Heart left ventricle (tissue), 16 donors: ENCODE data around the gene CACNA1S. TPM values are rescaled to one million over a fixed set of nuclear protein-coding genes. Genes with fewer than 3 reads are reported as not detected.

ENCODE experiments used
- ATAC-seq, 4 donors: fragments of 200-7000 bp; cut with Tn5 transposase; one replicate each; pipeline ENCODE4 v1.9.1; 2020 to 2022; ENCODE audit warnings: moderate library complexity in 4 of 4, mild to moderate bottlenecking in 3 of 4, moderate number of reproducible peaks in 1 of 4
- DNase-seq, 5 donors: peaks; one replicate each; pipeline ENCODE4 v3.0.0-alpha.2; 2020
- H3K27ac ChIP-seq, 12 donors: fragments of 200-600 bp; sonication (generic) in 4 of 12; one replicate each; pipeline versions ENCODE4 v1.5.0 to v1.8.0; 2016 to 2022; ENCODE audit warnings: mild to moderate bottlenecking in 2 of 12
- H3K27me3 ChIP-seq, 9 donors: fragments of 200-600 bp; sonication (generic) in 2 of 9; one replicate each; pipeline versions ENCODE4 v1.5.1 to v1.8.0; 2016 to 2022; ENCODE audit warnings: mild to moderate bottlenecking in 3 of 9
- H3K36me3 ChIP-seq, 9 donors: fragments of 200-600 bp; sonication (generic) in 2 of 9; one replicate each; pipeline versions ENCODE4 v1.5.0 to v1.8.0; 2018 to 2022; ENCODE audit warnings: mild to moderate bottlenecking in 2 of 9
- H3K4me1 ChIP-seq, 12 donors: fragments of 200-600 bp; sonication (generic) in 4 of 12; one replicate each; pipeline versions ENCODE4 v1.5.0 to v1.8.0; 2016 to 2022; ENCODE audit warnings: mild to moderate bottlenecking in 3 of 12
- H3K4me3 ChIP-seq, 12 donors: fragments of 200-600 bp; sonication (generic) in 4 of 12; one replicate each; pipeline versions ENCODE4 v1.5.0 to v1.8.0; 2017 to 2022; ENCODE audit warnings: mild to moderate bottlenecking in 9 of 12, moderate library complexity in 4 of 12
- H3K9me3 ChIP-seq, 12 donors: fragments of 200-600 bp; sonication (generic) in 4 of 12; one replicate each; pipeline versions ENCODE4 v1.5.0 to v1.8.0; 2016 to 2022; ENCODE audit warnings: mild to moderate bottlenecking in 1 of 12
- CTCF ChIP-seq, 12 donors: fragments of 200-600 bp; sonication (generic) in 4 of 12; IDR thresholded peaks; one replicate each; pipeline versions ENCODE4 v1.5.0 to v1.8.0; 2018 to 2022; ENCODE audit warnings: antibody characterized with exemption in 12 of 12, mild to moderate bottlenecking in 5 of 12
- POLR2A ChIP-seq, 2 donors: fragments of 450-650 bp; IDR thresholded peaks; one replicate each; pipeline ENCODE4 v1.6.1; 2017; ENCODE audit warnings: antibody characterized with exemption in 2 of 2, mild to moderate bottlenecking in 2 of 2, moderate library complexity in 2 of 2
- WGBS, 4 donors: extraction: QIAGEN DNeasy Blood & Tissue Kit in 2 of 4; methylation state at CpG; one replicate each; pipeline versions ENCODE4 v1.1.5 to v1.1.7; 2013 to 2018; 5-methylcytosine and 5-hydroxymethylcytosine counted together
- intact Hi-C, 10 donors: fragments of 100-400 bp; cut with DNase I; formaldehyde crosslinking; loops; one replicate each; pipeline versions ENCODE4 v1.11.1 to v1.14.2; 2022
- polyA plus RNA-seq, 2 donors: library from polyadenylated mRNA; stranded (reverse); fragments of 200-250 nt; gene quantifications; one replicate each; pipeline ENCODE4 v1.2.3, GENCODE V29; 2013
- total RNA-seq, 9 donors: library from RNA; depleted of rRNA in 2 of 9; stranded (reverse); fragments of >200 nt in 2 of 9; fragmentation: NEBNext Ultra II Directional in 3 of 9; extraction: Animal tissue kit (Norgen Biotek cat#: 25700) in 3 of 9; gene quantifications; one replicate each; pipeline versions ENCODE4 v1.1.0 to v1.2.4, GENCODE V29; 2016 to 2023
- donor health status: ischemic (EF 13 %, LVEDD 7.1; RV severe dilation, severe dysfunction).
- donor health status: healthy with polysubstance abuse.
- donor health status: DM: no; HTN: yes; CAD: no.
- donor health status: DM: no; HTN: no; CAD: no.
- donor health status: ischemic (EF 25% LVEDD 6.9; RV normal size, moderate dysfunction).
- donor health status: ischemic (EF 25% LVEDD 5.7; RV mildly dilated, moderate dysfunction).
- donor health status: healthy.
- donor health status: DM: yes; HTN: yes; CAD: no.
- donor health status: ischemic (EF 35%, LVEDD 5.7; RV mildly dilated, moderate dysfunction).
- donor health status: nonischemic (EF 11% LVEDD 7.7; RV severe dilation, severe dysfunction).
- donor health status: DM: yes; HTN: yes; CAD: no.
- donor health status: PGD.
- donor health status: ischemic (EF 29% LVEDD 5.4; RV normal size, mild dysfunction).
- donor health status: nonischemic (EF 23%, LVEDD 6.1; RV moderate dilation, normal function).

The CACNA1S gene
- total and polyA plus RNA-seq, 11 donors = not detected

- 58 to 61% (median 59%) methylated on average over 3 of the region's 3 CpGs for WGBS, 4 donors
These were observed 100.6 kb downstream of the CACNA1S start for GRCh38 chr1:201011616-201012015.

GRCh38 chr1:201009962-201010645 is 102.1 kb downstream of the CACNA1S start:
- no peak for DNase-seq
- WGBS, 4 donors = 82 to 90% (median 86%) methylated on average over 8 to 11 of the region's 11 CpGs
- TF ChIP-seq CTCF (IDR thresholded peaks at IDR 0.05) (no peak), POLR2A (IDR thresholded peaks at IDR 0.05) (no peak)

More at GRCh38 chr1:201011616-201012015, 100.6 kb downstream of the CACNA1S start:
- DNase-seq = no peak
- H3K27me3 ChIP-seq = peaks cover 0 to 23% (median 0%) of the 10 kb centered on the region in 9 donors
- no peaks in the 10 kb centered on the region for H3K36me3 ChIP-seq
- TF ChIP-seq POLR2A (IDR thresholded peaks at IDR 0.05) (no peak), CTCF (IDR thresholded peaks at IDR 0.05) (no peak)
- no peak overlapping the region for H3K27ac ChIP-seq
- peaks cover 0 to 40% (median 20%) of the 10 kb centered on the region in 12 donors for H3K4me1 ChIP-seq
- H3K4me3 ChIP-seq = no peak overlapping the region
- intact Hi-C loops = no loop called here
- no peak for ATAC-seq
- no peaks in the 10 kb centered on the region for H3K9me3 ChIP-seq

GRCh38 chr1:201008666-201009360 is 103.4 kb downstream of the CACNA1S start:
- peaks cover 0 to 23% (median 0%) of the 10 kb centered on the region in 9 donors for H3K27me3 ChIP-seq
- intact Hi-C loops = no loop called here
- H3K36me3 ChIP-seq = peaks cover 0 to 12% (median 0%) of the 10 kb centered on the region in 9 donors
- 92 to 96% (median 94%) methylated on average over 22 of the region's 22 CpGs for WGBS, 4 donors
- no peak for TF ChIP-seq CTCF (IDR thresholded peaks at IDR 0.05)
- no peak for TF ChIP-seq POLR2A (IDR thresholded peaks at IDR 0.05)
- no peak overlapping the region for H3K4me3 ChIP-seq
- no peaks in the 10 kb centered on the region for H3K9me3 ChIP-seq
- ATAC-seq (no peak), DNase-seq (no peak)
- H3K4me1 ChIP-seq = peaks cover 0 to 12% (median 0%) of the 10 kb centered on the region in 12 donors
- no peak overlapping the region for H3K27ac ChIP-seq

More at GRCh38 chr1:201009962-201010645, 102.1 kb downstream of the CACNA1S start:
- Histone ChIP-seq H3K4me1 (peaks cover 0 to 24% (median 7%) of the 10 kb centered on the region in 12 donors), H3K27ac (no peak overlapping the region), H3K4me3 (no peak overlapping the region), H3K27me3 (peaks cover 0 to 23% (median 0%) of the 10 kb centered on the region in 9 donors), H3K36me3 (peaks cover 0 to 4% (median 0%) of the 10 kb centered on the region in 9 donors), H3K9me3 (no peaks in the 10 kb centered on the region)
- ATAC-seq = no peak
- intact Hi-C loops = no loop called here

- ATAC-seq (no peak), DNase-seq (no peak)
- no peaks in the 10 kb centered on the region for H3K9me3 ChIP-seq
- H3K27ac ChIP-seq = no peak overlapping the region
- no peaks in the 10 kb centered on the region for H3K4me1 ChIP-seq
- H3K4me3 ChIP-seq = no peak overlapping the region
- peaks cover 0 to 25% (median 0%) of the 10 kb centered on the region in 9 donors for H3K36me3 ChIP-seq
- intact Hi-C loops = no loop called here
- TF ChIP-seq CTCF (IDR thresholded peaks at IDR 0.05) (no peak), POLR2A (IDR thresholded peaks at IDR 0.05) (no peak)
- peaks cover 0 to 12% (median 0%) of the 10 kb centered on the region in 9 donors for H3K27me3 ChIP-seq
- 79 to 98% (median 90%) methylated on average over 3 to 5 of the region's 5 CpGs for WGBS, 4 donors
These were observed 104.7 kb downstream of the CACNA1S start for GRCh38 chr1:201007481-201007880.
